Pancreas (tissue), 10 donors: Measurements from ENCODE around the gene TPSD1. TPM values are rescaled to one million over a fixed set of nuclear protein-coding genes. Genes with fewer than 3 reads are reported as not detected.

Experiments
- ATAC-seq, 4 donors: fragments of 200-7000 bp; cut with Tn5 transposase; one replicate each; pipeline versions ENCODE4 v1.8.0 to v1.9.1; 2020; ENCODE audit warnings: mild to moderate bottlenecking in 4 of 4, moderate library complexity in 4 of 4
- DNase-seq, 6 donors: peaks; one replicate each; pipeline ENCODE4 v3.0.0-alpha.2; 2020
- FAIRE-seq: peaks from 2 replicates; lab custom pipeline; 2012; peaks lifted over from hg19 to GRCh38; lab: Jason Lieb, UNC
- H3K27ac ChIP-seq, 4 donors: fragments of 200-600 bp; sonication (generic); 1 replicate in 3 of 4; 2 replicates in 1 of 4; pipeline versions ENCODE4 v1.5.0 to v1.8.0; 2020
- H3K27me3 ChIP-seq, 4 donors: fragments of 200-600 bp; one replicate each; pipeline ENCODE4 v1.8.0; 2021
- H3K36me3 ChIP-seq, 3 donors: fragments of 200-600 bp; sonication (generic) in 1 of 3; one replicate each; pipeline versions ENCODE4 v1.5.0 to v1.8.0; 2020 to 2021
- H3K4me1 ChIP-seq, 3 donors: fragments of 200-600 bp; one replicate each; pipeline ENCODE4 v1.8.0; 2021
- H3K4me3 ChIP-seq, 4 donors: fragments of 200-600 bp; sonication (generic) in 2 of 4; one replicate each; pipeline versions ENCODE4 v1.5.0 to v1.8.0; 2020 to 2021
- H3K9me3 ChIP-seq, 4 donors: fragments of 200-600 bp; one replicate each; pipeline ENCODE4 v1.8.0; 2021
- CTCF ChIP-seq, 4 donors: fragments of 200-600 bp; sonication (generic) in 3 of 4; IDR thresholded peaks; one replicate each; pipeline versions ENCODE4 v1.5.0 to v1.8.0; 2021; ENCODE audit warnings: antibody characterized with exemption in 4 of 4
- WGBS, 2 donors: extraction: QIAGEN DNeasy Blood & Tissue Kit; methylation state at CpG; one replicate each; pipeline ENCODE4 v1.1.7; 2013; 5-methylcytosine and 5-hydroxymethylcytosine counted together
- intact Hi-C, 3 donors: fragments of 100-400 bp; cut with DNase I; formaldehyde crosslinking; loops; one replicate each; pipeline versions ENCODE4 v1.11.1 to v1.14.2; 2022
- polyA plus RNA-seq, 2 donors: library from polyadenylated mRNA; stranded (reverse); fragments of 200-250 nt; gene quantifications; one replicate each; pipeline ENCODE4 v1.2.3, GENCODE V29; 2013
- total RNA-seq, 6 donors: library from RNA; stranded (reverse); fragmentation: NEBNext Ultra II Directional in 4 of 6; extraction: Animal tissue kit (Norgen Biotek cat#: 25700) in 4 of 6; gene quantifications; one replicate each; pipeline versions ENCODE4 v1.2.1 to v1.2.4, GENCODE V29; 2021 to 2023
- donor health status: healthy with polysubstance abuse.
- donor health status: DM: no; HTN: no; CAD: no; lungs with moderate emphysema.
- donor health status: DM: no; HTN: no; CAD: no.
- donor health status: control.
- donor health status: control.
- donor health status: Bipolar disorder and iron deficiency.
- donor health status: DM: yes; HTN: yes; CAD: no.
- donor health status: DM: no; HTN: no; CAD: no.
- donor health status: DM: no; HTN: no; CAD: no.
- donor health status: DM: yes; HTN: yes; CAD: no.

The TPSD1 gene
- total and polyA plus RNA-seq, 8 donors, result 0.19 to 0.61 (median 0.26) TPM; not detected in 5

DNA sequence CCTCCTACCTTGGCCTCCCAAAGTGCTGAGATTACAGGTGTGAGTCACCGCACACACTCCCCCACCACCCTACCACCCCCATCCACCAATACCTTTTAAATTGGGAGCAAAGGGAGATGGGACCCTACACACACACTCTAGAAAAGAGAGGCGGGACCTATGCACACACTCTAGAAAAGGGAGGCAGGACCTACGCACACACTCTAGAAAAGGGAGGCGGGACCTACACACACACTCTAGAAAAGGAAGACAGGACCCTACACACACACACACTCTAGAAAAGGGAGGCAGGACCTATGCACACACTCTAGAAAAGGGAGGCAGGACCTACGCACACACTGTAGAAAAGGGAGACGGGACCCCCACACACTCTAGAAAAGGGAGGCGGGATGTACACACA is 18.9 kb downstream of the TPSD1 start:
- intact Hi-C loops, result no loop called here
- DNase-seq (no peak), ATAC-seq (no peak), FAIRE-seq (no peak)
- H3K36me3 ChIP-seq, result no peaks in the 10 kb centered on the region
- TF ChIP-seq CTCF (IDR thresholded peaks at IDR 0.05), result no peak
- H3K27ac ChIP-seq, result no peak overlapping the region
- no peaks in the 10 kb centered on the region for H3K4me1 ChIP-seq
- no peak overlapping the region for H3K4me3 ChIP-seq
- H3K27me3 ChIP-seq, result no peaks in the 10 kb centered on the region
- H3K9me3 ChIP-seq, result no peaks in the 10 kb centered on the region
- 78% methylated on average over 7 of the region's 7 CpGs for WGBS, 2 donors

DNA sequence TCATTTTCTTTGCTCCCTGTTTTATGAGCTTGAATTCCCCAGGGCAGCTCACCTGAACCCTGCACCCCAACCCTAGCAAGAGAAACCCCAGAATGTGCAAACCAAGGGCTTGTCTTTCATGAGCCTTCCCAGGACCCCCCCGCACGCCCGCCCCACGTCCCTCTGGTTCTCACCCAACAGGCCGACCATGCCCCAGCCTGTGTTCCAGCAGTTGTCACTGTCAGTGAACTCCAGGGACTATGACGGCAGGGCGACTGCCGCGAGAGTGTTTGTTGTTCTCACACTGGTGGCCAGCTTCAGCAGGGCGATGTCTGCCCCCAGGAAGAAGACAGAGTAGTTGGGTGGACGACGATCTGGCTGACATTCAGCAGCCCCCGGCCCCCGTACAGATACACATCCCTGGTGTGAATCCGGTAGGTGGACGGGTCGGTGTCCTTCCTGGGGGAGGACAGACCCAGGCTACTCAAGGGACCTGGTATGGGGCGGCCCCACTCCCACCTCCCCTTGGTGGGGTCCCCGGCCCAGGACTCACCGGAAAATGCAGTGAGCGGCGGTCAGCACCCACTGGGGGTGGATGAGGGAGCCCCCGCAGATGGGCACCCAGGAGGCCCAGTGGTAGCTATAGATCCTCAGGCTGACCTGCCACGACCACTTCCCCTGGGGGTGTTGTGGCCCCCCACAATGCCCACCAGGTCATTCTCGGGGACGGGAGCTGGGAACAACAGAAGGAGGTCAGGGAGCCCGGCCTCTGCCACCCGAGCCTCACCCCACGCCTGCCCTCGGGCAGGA is 20.1 kb downstream of the TPSD1 start:
- no peak for ATAC-seq
- Histone ChIP-seq H3K27me3 (no peaks in the 10 kb centered on the region), H3K4me3 (no peak overlapping the region), H3K4me1 (no peaks in the 10 kb centered on the region), H3K9me3 (no peaks in the 10 kb centered on the region), H3K27ac (no peak overlapping the region), H3K36me3 (no peaks in the 10 kb centered on the region)
- no peak for FAIRE-seq
- intact Hi-C loops, result no loop called here
- TF ChIP-seq CTCF (IDR thresholded peaks at IDR 0.05), result no peak
- WGBS, 2 donors, result 42 to 47% methylated on average over 26 to 30 of the region's 30 CpGs
- peak in 1 of 6 donors; percentile 63 for DNase-seq

DNA sequence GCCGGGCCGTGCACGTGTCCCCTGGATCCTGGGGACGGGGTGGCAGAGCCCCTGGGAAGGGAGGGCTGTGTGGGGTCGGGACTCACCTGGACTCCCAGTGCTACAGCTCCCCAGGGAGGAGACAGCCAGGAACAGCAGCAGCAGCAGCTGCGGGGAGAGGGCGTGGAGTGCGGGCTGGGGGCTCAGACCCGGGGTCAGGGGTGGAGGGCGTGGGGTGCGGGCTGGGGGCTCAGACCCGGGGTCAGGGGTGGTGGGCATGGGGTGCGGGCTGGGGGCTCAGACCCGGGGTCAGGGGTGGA is 20.7 kb downstream of the TPSD1 start:
- no peak for TF ChIP-seq CTCF (IDR thresholded peaks at IDR 0.05)
- no peaks in the 10 kb centered on the region for H3K4me1 ChIP-seq
- H3K4me3 ChIP-seq, result no peak overlapping the region
- FAIRE-seq (no peak), DNase-seq (no peak), ATAC-seq (no peak)
- H3K27ac ChIP-seq, result no peak overlapping the region
- no peaks in the 10 kb centered on the region for H3K27me3 ChIP-seq
- intact Hi-C loops, result no loop called here
- H3K9me3 ChIP-seq, result no peaks in the 10 kb centered on the region
- no peaks in the 10 kb centered on the region for H3K36me3 ChIP-seq
- 63 to 67% methylated on average over 12 to 14 of the region's 14 CpGs for WGBS, 2 donors

DNA sequence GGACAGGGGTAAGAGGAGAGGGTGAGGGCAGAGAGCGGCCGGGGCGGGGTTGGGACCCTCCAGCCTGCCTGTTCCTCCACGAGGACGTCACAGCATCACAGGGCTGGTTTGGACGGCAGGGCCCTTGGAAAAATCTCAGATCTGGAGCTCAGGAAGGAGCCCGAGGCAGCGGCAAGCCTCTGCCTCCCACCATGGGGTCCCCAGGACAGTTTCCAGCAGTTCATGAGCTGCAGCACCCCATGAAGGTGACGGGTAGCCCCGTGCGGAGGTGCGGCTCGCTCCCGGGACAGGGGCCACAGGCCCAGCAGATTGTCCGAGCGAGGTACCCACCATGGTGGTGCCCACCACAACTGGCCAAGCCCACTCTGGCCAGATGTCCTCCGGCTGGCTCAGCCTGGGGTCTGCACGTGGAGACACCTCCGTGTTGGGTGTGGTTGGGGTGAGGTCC is 21.3 kb downstream of the TPSD1 start:
- TF ChIP-seq CTCF (IDR thresholded peaks at IDR 0.05), result no peak
- 54 to 68% methylated on average over 19 of the region's 19 CpGs for WGBS, 2 donors
- no peak overlapping the region for H3K27ac ChIP-seq
- H3K36me3 ChIP-seq, result no peaks in the 10 kb centered on the region
- FAIRE-seq, result no peak
- intact Hi-C loops, result no loop called here
- DNase-seq, result peak in 2 of 6 donors; percentile 17 to 66
- no peaks in the 10 kb centered on the region for H3K9me3 ChIP-seq
- no peak overlapping the region for H3K4me3 ChIP-seq
- no peak for ATAC-seq
- H3K27me3 ChIP-seq, result no peaks in the 10 kb centered on the region
- H3K4me1 ChIP-seq, result no peaks in the 10 kb centered on the region

DNA sequence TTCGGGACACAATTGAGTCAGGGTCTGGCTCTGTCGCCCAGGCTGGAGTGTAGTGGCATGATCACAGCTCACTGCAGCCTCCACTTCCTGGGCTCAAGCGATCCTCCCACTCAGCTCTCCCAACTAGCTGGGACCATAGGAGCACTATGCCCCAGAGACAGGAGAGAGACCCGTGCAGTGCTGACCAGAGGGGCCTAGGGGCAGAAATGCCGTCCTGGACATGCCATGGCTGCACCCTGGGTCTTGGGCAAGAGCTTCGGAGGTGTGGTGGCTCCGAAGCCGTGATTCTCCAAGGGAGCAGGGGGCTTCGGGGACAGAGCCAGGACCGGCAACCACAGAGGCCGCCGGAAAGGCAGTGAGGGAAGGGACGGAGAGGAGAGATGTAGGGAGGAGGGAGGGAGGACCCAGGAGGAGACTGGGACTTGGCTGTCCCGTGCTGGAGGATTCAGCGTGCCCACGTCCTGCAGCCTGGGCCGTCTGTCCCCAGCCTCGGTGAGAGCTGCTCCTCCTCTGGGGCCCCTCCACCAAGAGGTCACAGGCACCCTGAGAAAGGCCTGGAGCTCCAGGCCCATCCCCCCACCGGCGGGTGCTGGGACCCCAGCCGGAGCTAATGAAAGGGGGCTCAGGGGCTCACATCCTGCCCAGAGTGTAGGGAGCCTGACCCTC is 21.9 kb downstream of the TPSD1 start:
- H3K4me1 ChIP-seq, result no peaks in the 10 kb centered on the region
- no peak for ATAC-seq
- H3K27me3 ChIP-seq, result no peaks in the 10 kb centered on the region
- H3K9me3 ChIP-seq, result no peaks in the 10 kb centered on the region
- 33 to 41% methylated on average over 21 of the region's 21 CpGs for WGBS, 2 donors
- no peak for TF ChIP-seq CTCF (IDR thresholded peaks at IDR 0.05)
- H3K27ac ChIP-seq, result no peak overlapping the region
- intact Hi-C loops, result no loop called here
- DNase-seq, result peak in 1 of 6 donors; percentile 55
- no peak for FAIRE-seq
- H3K4me3 ChIP-seq, result no peak overlapping the region
- no peaks in the 10 kb centered on the region for H3K36me3 ChIP-seq
